Measurements from ENCODE around the gene PBXIP1.

GRCh38 chr1:154911691-154912550, 44.0 kb downstream of the PBXIP1 start:
- TF ChIP-seq POLR2AphosphoS5 (IDR thresholded peaks at IDR 0.05; ENCODE audit: low read depth, low read length), result no peak
- no peak for TF ChIP-seq POLR2A (IDR thresholded peaks at IDR 0.05; ENCODE audit: low read depth, low read length)
